Panc1 (cell line): ENCODE data around the gene FNBP1L.

ENCODE experiments used
- POLR2AphosphoS5 ChIP-seq: IDR thresholded peaks from 2 replicates; pipeline ENCODE4 v1.6.1; 2012; ENCODE audit warnings: mild to moderate bottlenecking, low read depth, low read length, moderate library complexity
- TCF7L2 ChIP-seq: IDR thresholded peaks from 2 replicates; pipeline ENCODE4 v1.6.1; 2011; ENCODE audit warnings: mild to moderate bottlenecking, low read depth, low read length, inconsistent platforms
- TF ChIP-seq, protein P1 (sequence below): fragments of 450-650 bp; IDR thresholded peaks from 2 replicates; pipeline ENCODE4 v1.5.1; 2017; ENCODE audit warnings: mild to moderate bottlenecking

- TF ChIP-seq, protein P1, sequence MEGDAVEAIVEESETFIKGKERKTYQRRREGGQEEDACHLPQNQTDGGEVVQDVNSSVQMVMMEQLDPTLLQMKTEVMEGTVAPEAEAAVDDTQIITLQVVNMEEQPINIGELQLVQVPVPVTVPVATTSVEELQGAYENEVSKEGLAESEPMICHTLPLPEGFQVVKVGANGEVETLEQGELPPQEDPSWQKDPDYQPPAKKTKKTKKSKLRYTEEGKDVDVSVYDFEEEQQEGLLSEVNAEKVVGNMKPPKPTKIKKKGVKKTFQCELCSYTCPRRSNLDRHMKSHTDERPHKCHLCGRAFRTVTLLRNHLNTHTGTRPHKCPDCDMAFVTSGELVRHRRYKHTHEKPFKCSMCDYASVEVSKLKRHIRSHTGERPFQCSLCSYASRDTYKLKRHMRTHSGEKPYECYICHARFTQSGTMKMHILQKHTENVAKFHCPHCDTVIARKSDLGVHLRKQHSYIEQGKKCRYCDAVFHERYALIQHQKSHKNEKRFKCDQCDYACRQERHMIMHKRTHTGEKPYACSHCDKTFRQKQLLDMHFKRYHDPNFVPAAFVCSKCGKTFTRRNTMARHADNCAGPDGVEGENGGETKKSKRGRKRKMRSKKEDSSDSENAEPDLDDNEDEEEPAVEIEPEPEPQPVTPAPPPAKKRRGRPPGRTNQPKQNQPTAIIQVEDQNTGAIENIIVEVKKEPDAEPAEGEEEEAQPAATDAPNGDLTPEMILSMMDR: no peak
- no peak for TF ChIP-seq POLR2AphosphoS5
- no peak for TF ChIP-seq TCF7L2
Observed at GRCh38 chr1:93592551-93592949, 144.6 kb downstream of the FNBP1L start.
